RWPE1 (cell line): ENCODE measurements around the gene TBX20.
"Not testable (repeated sequence)": the region's sequence is repeated elsewhere in the genome, so short reads cannot be mapped to it uniquely, and the experiment has no call there.

Experiments used
- CTCF ChIA-PET: fragments of 350-600 bp; sonication (Branson Sonifier 250); formaldehyde crosslinking; extraction: SDS; loops from one replicate; lab custom pipeline; 2021; lab: Yijun Ruan, JAX
- POLR2A ChIA-PET: fragments of 400-600 bp; formaldehyde crosslinking; extraction: SDS; loops from one replicate; lab custom pipeline; 2020; ENCODE audit warnings: antibody characterized with exemption; ENCODE audit not compliant: low non-redundant PET; lab: Yijun Ruan, JAX
- DNase-seq: peaks from one replicate; pipeline ENCODE4 v3.0.0; 2012; ENCODE audit warnings: low spot score
- H3K27ac ChIP-seq: fragments of 450-650 bp; 2 replicates; pipeline ENCODE4 v1.5.1; 2017

The TBX20 gene

DNA sequence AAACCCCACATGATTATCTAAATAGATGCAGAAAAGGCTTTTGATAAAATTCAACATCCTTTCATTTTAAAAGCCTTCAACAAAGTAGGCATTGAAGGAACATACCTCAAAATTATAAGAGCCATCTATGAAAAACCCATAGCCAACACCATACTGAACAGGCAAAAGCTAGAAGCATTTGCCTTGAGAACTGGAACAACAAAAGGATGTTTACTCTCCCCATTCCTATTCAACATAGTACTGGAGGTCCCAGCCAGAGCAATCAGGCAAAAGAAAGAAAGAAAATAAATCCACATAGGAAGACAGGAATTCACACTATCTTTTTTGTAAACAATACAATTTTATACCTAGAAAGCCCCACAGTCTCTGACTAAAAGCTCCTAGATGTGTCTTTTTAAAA lies 86.2 kb downstream of the TBX20 start:
- H3K27ac ChIP-seq, CTCF ChIA-PET: not testable (repeated sequence)

GRCh38 chr7:35167158-35167557 lies 86.7 kb downstream of the TBX20 start:
- H3K27ac ChIP-seq, CTCF ChIA-PET, DNase-seq, POLR2A ChIA-PET: not testable (repeated sequence)

More for the DNA sequence above, 86.2 kb downstream of the TBX20 start:
- DNase-seq, POLR2A ChIA-PET: not testable (repeated sequence)

GRCh38 chr7:35161059-35161740 lies 92.7 kb downstream of the TBX20 start:
- H3K27ac ChIP-seq, DNase-seq, POLR2A ChIA-PET, CTCF ChIA-PET: not testable (repeated sequence)
